Activated gamma-delta T cell treated with anti-CD3 and anti-CD28 coated beads, Interleukin-2, amount 50 U/mL, for 16 hours (primary cell): ENCODE data around the gene AJAP1.

Experiments
- DNase-seq: peaks from one replicate; pipeline ENCODE4 v3.0.0-alpha.2; 2020; ENCODE audit warnings: low read depth

The AJAP1 gene

DNA sequence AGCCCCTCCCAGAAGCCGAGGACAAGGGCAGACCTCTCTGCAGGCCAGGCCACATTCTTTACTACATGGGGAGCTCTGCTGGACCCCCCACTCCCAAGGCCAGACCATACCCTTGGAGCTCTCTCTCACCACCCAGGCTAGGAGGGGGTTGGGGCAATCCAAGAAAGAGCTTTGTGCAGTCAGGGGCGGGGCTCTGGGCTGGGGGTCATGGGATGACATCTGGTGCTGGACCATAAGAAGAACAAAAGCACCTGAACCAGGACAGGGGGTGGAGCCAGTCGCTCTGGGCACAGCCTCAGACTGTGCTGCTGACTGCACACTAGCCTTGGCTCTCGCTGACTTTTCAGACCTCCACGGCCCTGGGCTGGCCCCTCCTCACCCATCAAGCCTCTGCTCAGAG, 23.1 kb upstream of the AJAP1 start:
- no peak for DNase-seq

- no peak for DNase-seq
Measured at GRCh38 chr1:4633346-4633745, 21.1 kb upstream of the AJAP1 start.

DNA sequence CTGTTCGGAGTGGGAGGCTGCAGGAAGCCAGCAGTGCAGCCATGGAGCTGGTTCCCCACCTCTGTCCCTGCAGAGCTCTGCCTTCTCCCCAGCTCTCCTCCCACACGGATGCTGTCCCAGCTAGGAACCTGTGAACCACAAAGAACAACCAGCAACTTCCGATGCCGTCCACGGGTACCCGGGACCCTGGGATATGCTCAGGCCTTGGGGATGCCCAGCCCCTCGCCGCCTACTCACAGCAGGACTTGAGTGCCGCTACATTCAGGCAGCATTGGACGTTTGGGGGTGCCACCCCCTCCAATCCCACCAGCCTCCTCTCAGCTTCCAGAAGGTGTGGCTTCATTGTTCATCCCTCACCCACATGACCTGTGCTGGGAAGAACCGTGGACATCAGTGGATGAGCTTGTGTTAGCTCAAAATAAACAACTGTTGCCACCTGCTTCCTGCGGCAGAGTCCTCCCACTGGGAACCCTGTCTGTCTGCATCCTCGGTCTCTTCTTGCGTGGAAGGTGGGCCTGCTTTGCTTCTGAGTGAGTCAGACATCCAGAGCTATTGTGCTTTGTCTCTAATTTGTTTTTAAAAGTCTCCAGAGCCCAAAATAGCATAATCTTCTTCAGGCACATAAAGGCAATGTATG, 20.1 kb upstream of the AJAP1 start:
- DNase-seq = no peak

- no peak for DNase-seq
Measured at GRCh38 chr1:4634793-4635406, 19.5 kb upstream of the AJAP1 start.

GRCh38 chr1:4636186-4636585, 18.2 kb upstream of the AJAP1 start:
- DNase-seq = no peak

DNA sequence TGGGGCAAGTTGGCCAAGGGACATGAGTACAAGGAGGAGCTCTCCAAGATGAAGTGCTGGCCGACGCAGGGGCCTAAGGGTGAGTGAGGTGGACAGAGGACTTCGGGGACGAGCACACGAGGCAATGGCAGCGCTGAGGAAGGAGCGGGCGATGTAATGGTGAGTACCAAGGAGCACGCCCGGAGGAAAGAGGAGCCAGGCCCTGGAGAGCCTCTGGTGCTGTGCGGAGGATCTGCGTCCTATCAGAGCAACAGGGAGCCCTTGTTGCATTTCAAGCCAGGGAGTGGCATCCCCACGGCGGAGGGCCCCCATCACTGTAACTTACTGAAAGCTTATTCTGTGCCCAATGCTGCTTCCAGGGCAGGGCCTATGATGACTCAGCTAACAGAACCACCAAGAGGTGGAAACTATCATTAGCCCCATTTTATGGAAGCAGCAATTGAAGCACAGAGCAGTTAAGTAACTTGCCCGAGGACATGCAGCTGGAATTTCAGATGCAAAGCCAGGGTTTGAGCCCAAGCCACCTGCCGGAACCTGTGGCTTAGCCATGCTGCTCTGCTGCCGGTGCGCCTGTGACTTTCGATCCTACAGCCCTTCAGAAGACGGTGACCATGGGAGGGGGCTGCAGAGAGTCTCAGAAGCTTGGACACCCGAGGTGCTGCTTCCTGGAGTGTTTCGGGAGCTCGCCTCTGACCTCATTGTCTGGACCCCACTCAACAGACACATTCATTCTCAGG, 17.6 kb upstream of the AJAP1 start:
- DNase-seq = no peak

DNA sequence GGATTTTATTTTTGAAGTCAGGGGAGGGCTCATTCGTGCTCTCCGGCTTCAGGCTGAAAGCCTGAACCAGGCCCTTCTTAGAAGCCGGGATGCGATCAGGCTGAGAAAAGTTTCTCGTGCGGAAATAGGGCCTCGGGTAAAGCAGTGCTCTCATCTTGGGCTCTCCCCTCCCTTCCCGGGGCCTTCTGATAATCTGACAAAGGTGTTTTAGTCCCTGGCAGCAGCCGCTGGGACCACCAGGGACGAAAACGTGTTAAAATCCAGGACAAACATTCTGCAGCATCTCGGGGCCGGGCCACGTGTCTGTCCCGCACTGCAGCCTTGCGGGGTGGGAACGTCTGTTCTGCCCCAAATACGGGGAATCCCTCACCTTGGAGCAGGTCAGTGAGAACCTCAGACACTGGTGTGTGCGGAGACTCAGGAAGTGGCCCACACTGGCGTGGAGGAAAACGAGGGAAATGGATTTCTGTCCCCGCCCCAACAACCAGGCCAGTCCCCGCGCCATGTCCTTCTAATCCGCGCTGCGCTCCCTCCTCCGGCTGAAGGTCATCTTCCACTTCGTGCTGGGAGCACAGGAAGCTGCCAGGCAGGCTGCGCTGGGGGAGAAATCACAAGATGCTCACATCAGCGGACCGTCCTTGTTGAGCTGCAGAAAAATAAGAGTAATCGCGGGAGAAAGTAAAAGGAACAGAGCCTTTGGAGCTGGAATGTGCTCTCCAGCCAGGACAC, 16.6 kb upstream of the AJAP1 start:
- no peak for DNase-seq

- no peak for DNase-seq
Measured at GRCh38 chr1:4638345-4638729, 16.1 kb upstream of the AJAP1 start.

DNA sequence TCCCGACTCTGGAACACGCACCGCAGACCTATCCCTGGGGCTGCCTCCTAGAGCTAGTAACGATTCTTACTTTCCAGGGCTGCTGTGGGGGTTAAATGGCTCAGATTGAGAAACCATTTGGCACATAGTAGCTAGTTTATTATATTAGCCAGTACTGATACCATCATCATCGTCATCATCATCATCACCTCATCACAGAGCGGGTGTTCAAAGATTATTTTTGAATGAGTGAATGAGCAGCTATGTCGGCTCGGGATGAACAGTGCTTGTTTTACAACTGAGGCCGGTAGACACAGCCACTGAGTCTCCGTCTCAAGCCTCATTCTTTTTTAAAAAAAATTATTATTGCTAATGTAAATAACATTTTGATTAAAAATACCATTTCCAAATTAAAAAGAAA, 13.5 kb upstream of the AJAP1 start:
- DNase-seq = no peak

DNA sequence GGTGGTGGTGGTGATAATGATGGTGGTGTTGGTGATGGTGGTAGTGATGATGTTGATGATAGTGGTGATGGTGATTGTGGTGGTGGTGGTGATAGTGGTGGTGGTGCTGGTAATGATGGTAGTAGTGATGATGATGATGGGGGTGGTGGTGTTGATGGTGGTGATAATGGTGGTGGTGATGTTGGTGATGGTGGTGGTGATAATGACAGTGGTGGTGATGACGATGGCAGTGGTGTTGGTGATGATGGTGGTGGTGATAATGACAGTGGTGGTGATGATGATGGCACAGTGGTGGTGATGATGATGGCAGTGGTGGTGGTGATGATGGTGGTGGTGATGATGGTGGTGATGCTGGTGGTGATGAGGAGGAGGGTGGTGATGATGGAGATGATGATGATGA, 7.0 kb upstream of the AJAP1 start:
- DNase-seq = no peak

GRCh38 chr1:4648657-4649056, 5.8 kb upstream of the AJAP1 start:
- no peak for DNase-seq

- no peak for DNase-seq
Measured at GRCh38 chr1:4650481-4650880, 3.9 kb upstream of the AJAP1 start.

GRCh38 chr1:4650981-4651380, 3.4 kb upstream of the AJAP1 start:
- DNase-seq = no peak

GRCh38 chr1:4652631-4653327, 1.6 kb upstream of the AJAP1 start:
- peak; percentile 25 for DNase-seq

- no peak for DNase-seq
Measured at GRCh38 chr1:4653328-4653660, 1.1 kb upstream of the AJAP1 start.

DNA sequence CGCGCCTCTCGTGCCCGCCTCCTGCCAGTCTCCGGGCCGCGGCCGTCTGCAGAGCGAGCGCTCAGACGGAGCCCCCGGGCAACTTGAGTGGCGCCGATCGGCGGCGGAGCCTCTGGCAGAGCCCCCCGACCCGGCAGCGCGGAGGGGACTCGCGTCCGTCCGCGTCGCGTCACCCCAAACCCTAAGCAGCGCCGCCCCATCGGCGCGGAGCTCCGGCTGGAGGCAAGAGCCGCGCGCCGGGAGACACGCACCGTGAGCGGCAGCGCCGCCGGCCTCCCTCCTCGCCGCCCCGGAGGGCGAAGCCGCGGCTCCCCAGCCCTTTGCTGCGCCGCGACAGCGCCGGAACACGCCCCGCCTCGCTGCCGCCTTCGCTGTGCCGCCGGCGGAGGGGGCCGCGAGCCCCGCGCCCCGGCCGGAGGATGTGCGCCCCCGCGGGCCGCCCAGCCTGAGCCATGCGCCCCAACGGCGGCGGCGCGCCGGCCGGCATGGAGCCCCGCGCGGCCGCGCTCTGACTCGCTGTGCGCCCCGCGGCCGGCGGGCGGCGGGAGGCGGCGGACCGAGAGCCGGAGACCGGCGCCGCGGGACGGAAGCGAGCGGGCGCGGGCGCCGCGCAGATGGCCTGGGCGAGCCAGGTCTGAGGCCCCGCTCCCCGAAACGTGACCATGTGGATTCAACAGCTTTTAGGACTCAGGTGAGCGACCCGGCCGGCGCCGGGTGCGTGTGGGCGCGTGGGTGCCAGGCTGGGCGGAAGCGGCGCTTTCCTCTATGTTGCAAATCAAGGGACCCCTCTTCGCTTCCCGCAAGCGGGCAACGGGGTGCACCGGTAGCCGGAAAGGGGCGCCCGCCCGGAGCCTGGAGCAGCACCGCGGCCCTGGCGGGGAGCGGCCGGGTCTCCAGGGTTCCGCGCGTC, 610 bp downstream of the AJAP1 start:
- no peak for DNase-seq

- no peak for DNase-seq
Measured at GRCh38 chr1:4655674-4656532, 1.5 kb downstream of the AJAP1 start.

- no peak for DNase-seq
Measured at GRCh38 chr1:4656533-4657140, 2.2 kb downstream of the AJAP1 start.

DNA sequence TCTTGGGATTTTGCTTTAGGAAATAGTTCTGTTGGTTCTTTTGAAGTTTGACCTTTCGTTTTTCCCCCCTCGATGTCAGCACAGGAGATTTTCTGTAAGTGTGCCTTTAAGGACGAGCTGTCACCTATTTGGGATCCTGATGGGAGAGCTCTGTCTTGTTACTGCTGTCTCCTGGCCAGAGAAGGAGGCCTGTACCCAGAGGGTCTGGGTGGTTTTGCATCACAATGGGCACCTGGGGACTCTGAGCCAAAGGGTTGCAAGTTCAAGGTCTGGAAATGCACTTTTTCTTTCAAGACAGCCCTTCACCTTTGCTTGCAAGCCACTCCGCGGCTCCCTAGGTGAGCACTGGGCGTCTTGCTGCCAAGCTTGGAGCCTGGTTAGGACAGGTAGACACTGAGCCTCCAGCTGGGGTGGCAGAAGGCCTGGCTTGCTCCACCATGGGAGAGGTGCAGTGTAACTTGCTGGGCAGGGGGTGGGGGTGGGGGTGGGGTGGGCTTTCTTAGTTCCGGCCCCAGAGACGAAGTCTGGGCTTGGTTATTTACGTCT, 2.9 kb downstream of the AJAP1 start:
- no peak for DNase-seq
